HEK293 (cell line): ENCODE data around the gene SZT2.

ENCODE experiments used
- FEZF1 ChIP-seq: fragments of 450-650 bp; formaldehyde crosslinking; IDR thresholded peaks from 2 replicates; pipeline ENCODE4 v1.5.1; 2016; ENCODE audit warnings: missing biosample characterization, missing genetic modification characterization
- GLI2 ChIP-seq: fragments of 450-650 bp; formaldehyde crosslinking; IDR thresholded peaks from 2 replicates; pipeline ENCODE4; 2017; ENCODE audit warnings: missing biosample characterization, missing genetic modification characterization, low read depth, borderline replicate concordance
- GLIS1 ChIP-seq: fragments of 450-650 bp; formaldehyde crosslinking; IDR thresholded peaks from 2 replicates; pipeline ENCODE4 v1.5.1; 2016; ENCODE audit warnings: missing biosample characterization, missing genetic modification characterization
- IKZF3 ChIP-seq: fragments of 450-650 bp; IDR thresholded peaks from 2 replicates; pipeline ENCODE4 v1.5.0; 2018; ENCODE audit warnings: missing biosample characterization, mild to moderate bottlenecking, missing genetic modification characterization, moderate library complexity
- KLF1 ChIP-seq: fragments of 450-650 bp; formaldehyde crosslinking; IDR thresholded peaks from 2 replicates; pipeline ENCODE4 v1.5.1; 2016; ENCODE audit warnings: missing biosample characterization, missing genetic modification characterization
- KLF17 ChIP-seq: fragments of 450-650 bp; formaldehyde crosslinking; IDR thresholded peaks from 2 replicates; pipeline ENCODE4 v1.5.1; 2016; ENCODE audit warnings: missing biosample characterization, missing genetic modification characterization
- PRDM10 ChIP-seq: fragments of 450-650 bp; formaldehyde crosslinking; IDR thresholded peaks from 2 replicates; pipeline ENCODE4 v1.5.1; 2016; ENCODE audit warnings: missing biosample characterization, missing genetic modification characterization
- REPIN1 ChIP-seq: fragments of 450-650 bp; formaldehyde crosslinking; IDR thresholded peaks from 2 replicates; pipeline ENCODE4 v1.5.1; 2017; ENCODE audit warnings: missing biosample characterization, missing genetic modification characterization, low read depth
- YY1 ChIP-seq: fragments of 450-650 bp; formaldehyde crosslinking; IDR thresholded peaks from 2 replicates; pipeline ENCODE4 v1.5.1; 2018; ENCODE audit warnings: missing biosample characterization, missing genetic modification characterization
- ZBTB17 ChIP-seq: fragments of 450-650 bp; formaldehyde crosslinking; IDR thresholded peaks from 2 replicates; pipeline ENCODE4 v1.5.1; 2016; ENCODE audit warnings: missing biosample characterization, missing genetic modification characterization
- ZBTB20 ChIP-seq: fragments of 450-650 bp; formaldehyde crosslinking; IDR thresholded peaks from 2 replicates; pipeline ENCODE4 v1.5.1; 2016; ENCODE audit warnings: missing biosample characterization, missing genetic modification characterization
- ZEB2 ChIP-seq: fragments of 450-650 bp; formaldehyde crosslinking; IDR thresholded peaks from 2 replicates; pipeline ENCODE4 v1.5.1; 2016; ENCODE audit warnings: missing biosample characterization, missing genetic modification characterization
- ZFP37 ChIP-seq: fragments of 450-650 bp; formaldehyde crosslinking; IDR thresholded peaks from 2 replicates; pipeline ENCODE4 v1.5.1; 2016; ENCODE audit warnings: missing biosample characterization, missing genetic modification characterization
- ZNF121 ChIP-seq: fragments of 450-650 bp; formaldehyde crosslinking; IDR thresholded peaks from 2 replicates; pipeline ENCODE4 v1.5.1; 2016; ENCODE audit warnings: missing biosample characterization, missing genetic modification characterization
- ZNF2 ChIP-seq: fragments of 450-650 bp; formaldehyde crosslinking; IDR thresholded peaks from 2 replicates; pipeline ENCODE4 v1.5.1; 2016; ENCODE audit warnings: missing biosample characterization, missing genetic modification characterization
- ZNF202 ChIP-seq: fragments of 450-650 bp; formaldehyde crosslinking; IDR thresholded peaks from 2 replicates; pipeline ENCODE4 v1.5.1; 2016; ENCODE audit warnings: missing biosample characterization, missing genetic modification characterization, borderline replicate concordance
- ZNF394 ChIP-seq: fragments of 450-650 bp; formaldehyde crosslinking; IDR thresholded peaks from 2 replicates; pipeline ENCODE4 v1.5.1; 2016; ENCODE audit warnings: missing biosample characterization, missing genetic modification characterization, mild to moderate bottlenecking, moderate library complexity, borderline replicate concordance
- ZNF585B ChIP-seq: fragments of 450-650 bp; formaldehyde crosslinking; IDR thresholded peaks from 2 replicates; pipeline ENCODE4 v1.5.1; 2016; ENCODE audit warnings: missing biosample characterization, missing genetic modification characterization
- ZNF600 ChIP-seq: fragments of 450-650 bp; formaldehyde crosslinking; IDR thresholded peaks from 2 replicates; pipeline ENCODE4 v1.5.1; 2016; ENCODE audit warnings: missing biosample characterization, missing genetic modification characterization
- ZNF76 ChIP-seq: fragments of 450-650 bp; formaldehyde crosslinking; IDR thresholded peaks from 2 replicates; pipeline ENCODE4; 2016; ENCODE audit warnings: low read depth, missing biosample characterization, missing genetic modification characterization, borderline replicate concordance
- TF ChIP-seq, protein P1 (sequence below): fragments of 450-650 bp; formaldehyde crosslinking; IDR thresholded peaks from 2 replicates; pipeline ENCODE4 v1.5.1; 2016; ENCODE audit warnings: missing biosample characterization, missing genetic modification characterization
- TF ChIP-seq, protein P2 (sequence below): fragments of 450-650 bp; formaldehyde crosslinking; IDR thresholded peaks from 2 replicates; pipeline ENCODE4 v1.5.1; 2016; ENCODE audit warnings: missing biosample characterization, missing genetic modification characterization
- TF ChIP-seq, protein P3 (sequence below): fragments of 450-650 bp; formaldehyde crosslinking; IDR thresholded peaks from 2 replicates; pipeline ENCODE4 v1.5.1; 2016; ENCODE audit warnings: missing biosample characterization, missing genetic modification characterization
- TF ChIP-seq, protein P4 (sequence below): fragments of 450-650 bp; formaldehyde crosslinking; optimal IDR thresholded peaks from 2 replicates; pipeline ENCODE3; 2016; ENCODE audit warnings: missing biosample characterization, mild to moderate bottlenecking, missing genetic modification characterization

The SZT2 gene

DNA sequence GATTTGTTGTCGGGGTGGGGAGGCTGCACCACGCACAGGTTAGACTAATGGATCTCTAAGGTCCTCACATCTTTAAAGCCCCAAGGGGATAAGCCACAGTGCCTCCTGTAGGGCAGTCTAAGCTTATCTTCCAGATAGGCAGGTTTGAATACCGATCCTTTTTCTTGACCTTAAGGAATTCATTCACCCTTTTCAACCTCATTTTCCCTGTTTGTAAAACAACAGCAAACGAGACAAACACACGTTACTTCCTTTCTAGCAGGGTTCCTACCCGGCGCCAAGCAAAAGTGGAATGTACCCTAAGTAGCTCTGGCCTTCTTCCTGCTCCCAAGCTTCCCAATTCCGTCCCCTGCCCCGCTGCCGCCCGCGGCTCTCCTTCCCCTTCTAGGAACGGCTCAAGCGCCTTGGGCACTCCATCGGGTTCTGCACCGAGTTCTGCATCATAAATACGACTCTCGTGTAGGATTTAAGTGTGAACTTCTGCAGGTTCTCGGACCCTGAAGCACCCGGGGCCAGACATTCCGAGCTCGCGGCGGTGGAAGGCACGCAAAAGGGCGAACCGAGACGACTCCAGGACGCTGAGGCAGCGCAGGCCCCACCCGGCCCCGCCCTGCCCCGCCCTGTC lies 31.5 kb upstream of the SZT2 start (continued):
- TF ChIP-seq ZNF585B (tag by site-specific recombination): no peak
- TF ChIP-seq FEZF1 (tag by site-specific recombination): no peak
- TF ChIP-seq PRDM10 (tag by site-specific recombination): peak; percentile 93
- TF ChIP-seq REPIN1 (tag by site-specific recombination): no peak
- TF ChIP-seq KLF1 (tag by site-specific recombination): peak; percentile 97
- TF ChIP-seq KLF17: peak; percentile 51; the same call in 1 of the 2 replicates
- TF ChIP-seq ZNF600: peak; percentile 100
- TF ChIP-seq, protein P1, sequence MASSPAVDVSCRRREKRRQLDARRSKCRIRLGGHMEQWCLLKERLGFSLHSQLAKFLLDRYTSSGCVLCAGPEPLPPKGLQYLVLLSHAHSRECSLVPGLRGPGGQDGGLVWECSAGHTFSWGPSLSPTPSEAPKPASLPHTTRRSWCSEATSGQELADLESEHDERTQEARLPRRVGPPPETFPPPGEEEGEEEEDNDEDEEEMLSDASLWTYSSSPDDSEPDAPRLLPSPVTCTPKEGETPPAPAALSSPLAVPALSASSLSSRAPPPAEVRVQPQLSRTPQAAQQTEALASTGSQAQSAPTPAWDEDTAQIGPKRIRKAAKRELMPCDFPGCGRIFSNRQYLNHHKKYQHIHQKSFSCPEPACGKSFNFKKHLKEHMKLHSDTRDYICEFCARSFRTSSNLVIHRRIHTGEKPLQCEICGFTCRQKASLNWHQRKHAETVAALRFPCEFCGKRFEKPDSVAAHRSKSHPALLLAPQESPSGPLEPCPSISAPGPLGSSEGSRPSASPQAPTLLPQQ: no peak
- no peak for TF ChIP-seq ZNF394 (tag by site-specific recombination)
- TF ChIP-seq IKZF3: peak; percentile 70
- TF ChIP-seq ZNF202 (tag by site-specific recombination): no peak
- no peak for TF ChIP-seq GLIS1
- TF ChIP-seq YY1 (tag by site-specific recombination): peak; percentile 38; the same call in 1 of the 2 replicates
- TF ChIP-seq ZBTB20 (tag by site-specific recombination): peak; percentile 76
- no peak for TF ChIP-seq ZEB2 (tag by site-specific recombination)
- TF ChIP-seq, protein P2, sequence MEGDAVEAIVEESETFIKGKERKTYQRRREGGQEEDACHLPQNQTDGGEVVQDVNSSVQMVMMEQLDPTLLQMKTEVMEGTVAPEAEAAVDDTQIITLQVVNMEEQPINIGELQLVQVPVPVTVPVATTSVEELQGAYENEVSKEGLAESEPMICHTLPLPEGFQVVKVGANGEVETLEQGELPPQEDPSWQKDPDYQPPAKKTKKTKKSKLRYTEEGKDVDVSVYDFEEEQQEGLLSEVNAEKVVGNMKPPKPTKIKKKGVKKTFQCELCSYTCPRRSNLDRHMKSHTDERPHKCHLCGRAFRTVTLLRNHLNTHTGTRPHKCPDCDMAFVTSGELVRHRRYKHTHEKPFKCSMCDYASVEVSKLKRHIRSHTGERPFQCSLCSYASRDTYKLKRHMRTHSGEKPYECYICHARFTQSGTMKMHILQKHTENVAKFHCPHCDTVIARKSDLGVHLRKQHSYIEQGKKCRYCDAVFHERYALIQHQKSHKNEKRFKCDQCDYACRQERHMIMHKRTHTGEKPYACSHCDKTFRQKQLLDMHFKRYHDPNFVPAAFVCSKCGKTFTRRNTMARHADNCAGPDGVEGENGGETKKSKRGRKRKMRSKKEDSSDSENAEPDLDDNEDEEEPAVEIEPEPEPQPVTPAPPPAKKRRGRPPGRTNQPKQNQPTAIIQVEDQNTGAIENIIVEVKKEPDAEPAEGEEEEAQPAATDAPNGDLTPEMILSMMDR: peak; percentile 61
- peak; percentile 71; the same call in 1 of the 2 replicates for TF ChIP-seq ZFP37 (tag by site-specific recombination)
- TF ChIP-seq ZBTB17 (tag by site-specific recombination): peak; percentile 94
- TF ChIP-seq, protein P3, sequence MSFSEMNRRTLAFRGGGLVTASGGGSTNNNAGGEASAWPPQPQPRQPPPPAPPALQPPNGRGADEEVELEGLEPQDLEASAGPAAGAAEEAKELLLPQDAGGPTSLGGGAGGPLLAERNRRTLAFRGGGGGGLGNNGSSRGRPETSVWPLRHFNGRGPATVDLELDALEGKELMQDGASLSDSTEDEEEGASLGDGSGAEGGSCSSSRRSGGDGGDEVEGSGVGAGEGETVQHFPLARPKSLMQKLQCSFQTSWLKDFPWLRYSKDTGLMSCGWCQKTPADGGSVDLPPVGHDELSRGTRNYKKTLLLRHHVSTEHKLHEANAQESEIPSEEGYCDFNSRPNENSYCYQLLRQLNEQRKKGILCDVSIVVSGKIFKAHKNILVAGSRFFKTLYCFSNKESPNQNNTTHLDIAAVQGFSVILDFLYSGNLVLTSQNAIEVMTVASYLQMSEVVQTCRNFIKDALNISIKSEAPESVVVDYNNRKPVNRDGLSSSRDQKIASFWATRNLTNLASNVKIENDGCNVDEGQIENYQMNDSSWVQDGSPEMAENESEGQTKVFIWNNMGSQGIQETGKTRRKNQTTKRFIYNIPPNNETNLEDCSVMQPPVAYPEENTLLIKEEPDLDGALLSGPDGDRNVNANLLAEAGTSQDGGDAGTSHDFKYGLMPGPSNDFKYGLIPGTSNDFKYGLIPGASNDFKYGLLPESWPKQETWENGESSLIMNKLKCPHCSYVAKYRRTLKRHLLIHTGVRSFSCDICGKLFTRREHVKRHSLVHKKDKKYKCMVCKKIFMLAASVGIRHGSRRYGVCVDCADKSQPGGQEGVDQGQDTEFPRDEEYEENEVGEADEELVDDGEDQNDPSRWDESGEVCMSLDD (tag by site-specific recombination): 0 out of 2 replicates have a peak, but pooled peaks have one; percentile 39
- 0 out of 2 replicates have a peak, but pooled peaks have one; percentile 23 for TF ChIP-seq ZNF76 (tag by site-specific recombination)
- no peak for TF ChIP-seq GLI2 (tag by site-specific recombination)
- peak; percentile 75; the same call in 1 of the 2 replicates for TF ChIP-seq ZNF2 (tag by site-specific recombination)
- TF ChIP-seq, protein P4, sequence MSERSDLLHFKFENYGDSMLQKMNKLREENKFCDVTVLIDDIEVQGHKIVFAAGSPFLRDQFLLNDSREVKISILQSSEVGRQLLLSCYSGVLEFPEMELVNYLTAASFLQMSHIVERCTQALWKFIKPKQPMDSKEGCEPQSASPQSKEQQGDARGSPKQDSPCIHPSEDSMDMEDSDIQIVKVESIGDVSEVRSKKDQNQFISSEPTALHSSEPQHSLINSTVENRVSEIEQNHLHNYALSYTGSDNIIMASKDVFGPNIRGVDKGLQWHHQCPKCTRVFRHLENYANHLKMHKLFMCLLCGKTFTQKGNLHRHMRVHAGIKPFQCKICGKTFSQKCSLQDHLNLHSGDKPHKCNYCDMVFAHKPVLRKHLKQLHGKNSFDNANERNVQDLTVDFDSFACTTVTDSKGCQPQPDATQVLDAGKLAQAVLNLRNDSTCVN (tag by site-specific recombination): peak; percentile 30
- TF ChIP-seq ZNF121: no peak
